HG03064 (cell line): ENCODE data around the gene ANKRD16.
A peak's percentile ranks its signal among the peaks of the same experiment; 100 is the strongest.
"Not testable (repeated sequence)": the region's sequence is repeated elsewhere in the genome, so short reads cannot be mapped to it uniquely, and the experiment has no call there.

Source experiments
- ATAC-seq: cut with Tn5 transposase; IDR thresholded peaks from one replicate; pipeline ENCODE4 v1.9.1; 2021; ENCODE audit warnings: low read depth; ENCODE audit not compliant: unreplicated experiment

The ANKRD16 gene

DNA sequence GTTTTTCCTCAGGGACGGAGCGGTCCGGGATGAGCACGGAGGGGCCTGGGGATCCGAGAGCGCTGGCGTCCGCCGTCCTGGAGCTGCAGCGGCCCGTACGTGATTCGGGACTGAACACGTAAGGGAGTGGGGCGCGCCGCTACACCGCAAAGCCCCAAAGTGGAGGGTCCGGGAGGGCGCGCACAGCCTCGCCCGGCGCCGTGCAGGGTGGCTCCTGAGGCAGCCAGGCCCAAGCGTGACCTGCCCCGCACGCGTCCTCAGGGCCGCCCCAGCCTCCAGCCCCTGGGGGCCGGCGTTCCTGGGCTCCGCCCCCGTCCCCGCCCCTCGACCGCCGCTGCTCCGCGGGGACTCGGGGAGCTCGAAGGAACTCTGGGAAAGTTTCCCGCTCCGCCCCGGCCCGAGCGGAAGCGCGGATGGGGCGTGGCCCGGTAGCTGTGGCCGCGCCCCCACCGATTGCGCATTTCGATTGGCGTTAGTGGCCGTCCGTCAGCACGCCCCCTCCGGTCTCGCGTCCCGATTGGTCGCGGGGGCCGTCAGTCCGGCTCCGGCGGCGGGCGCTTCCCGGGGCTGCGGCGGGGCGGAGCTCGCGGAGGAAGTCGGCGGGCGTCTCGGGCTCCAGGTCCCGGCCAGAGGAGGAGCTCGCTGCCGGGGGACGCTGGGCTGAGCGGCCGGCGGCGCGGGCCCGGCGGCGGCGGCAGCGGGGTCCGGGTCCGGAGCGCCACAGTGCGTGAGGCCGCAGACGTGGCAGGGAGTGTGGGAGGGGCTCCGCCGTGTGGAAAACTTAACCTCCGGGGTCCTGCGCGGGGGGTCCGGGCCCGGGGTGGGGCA lies at the start of gene ANKRD16, which contains the start of gene FBH1:
TSS of gene ANKRD16 (minus strand) at position 270 of the 828 bp plus-strand sequence. CDS start 539 bp downstream, outside the sequence.
TSS of gene FBH1 (plus strand) at position 620 of the 828 bp plus-strand sequence. CDS start at position 723, 103 bp downstream.
- peak; percentile 76 for ATAC-seq

- no peak for ATAC-seq
These were observed 48.6 kb upstream of the ANKRD16 start for GRCh38 chr10:5938291-5938690.

DNA sequence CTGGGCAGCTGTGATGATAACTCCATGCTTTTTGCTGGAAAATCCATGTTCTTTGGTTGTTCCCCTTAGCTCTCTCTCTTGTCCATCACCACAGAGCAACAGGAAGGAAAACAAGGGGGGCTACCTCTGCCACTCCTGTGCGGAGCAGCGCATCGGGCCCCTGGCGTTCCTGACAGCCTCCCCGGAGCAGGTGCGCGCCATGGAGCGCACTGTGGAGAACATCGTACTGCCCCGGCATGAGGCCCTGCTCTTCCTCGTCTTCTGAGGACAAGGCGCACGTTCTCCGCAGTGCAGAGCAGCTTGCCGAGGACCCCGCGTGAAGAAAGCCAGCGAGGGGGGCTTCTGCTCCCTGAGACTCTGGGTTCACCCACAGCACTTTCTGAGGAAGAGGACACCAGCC lies 47.3 kb upstream of the ANKRD16 start:
- ATAC-seq: no peak

GRCh38 chr10:5935628-5936027 lies 45.9 kb upstream of the ANKRD16 start:
- ATAC-seq: no peak

DNA sequence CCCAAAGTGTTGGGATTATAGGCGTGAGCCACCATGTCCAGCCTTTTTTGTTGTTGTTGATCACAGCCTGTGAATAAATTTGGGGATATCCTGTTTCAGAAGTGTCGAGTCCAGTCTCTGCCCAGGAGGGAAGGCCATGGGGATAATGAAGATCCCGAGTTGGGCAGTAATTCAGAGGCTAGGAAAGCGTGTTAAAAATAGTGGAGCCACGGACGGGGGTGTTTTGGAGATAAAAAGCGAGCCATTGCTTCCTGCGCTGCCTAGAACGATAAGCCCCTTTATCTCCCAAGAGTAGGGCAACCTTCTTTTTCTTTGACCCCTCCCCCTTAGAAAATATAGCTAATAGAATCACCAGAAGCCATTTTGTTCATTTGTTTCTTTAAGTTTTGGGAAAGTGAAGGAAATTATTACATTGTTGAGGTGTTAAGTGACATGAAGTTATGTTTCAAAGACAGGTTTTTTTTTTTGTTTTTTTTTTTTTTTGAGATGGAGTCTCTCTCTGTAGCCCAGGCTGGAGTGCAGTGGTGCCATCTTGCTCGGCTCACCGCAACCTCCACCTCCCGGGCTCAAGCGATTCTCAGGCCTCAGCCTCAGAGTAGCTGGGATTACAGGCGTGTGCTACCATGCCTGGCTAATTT lies 44.3 kb upstream of the ANKRD16 start:
- no peak for ATAC-seq

- ATAC-seq: no peak
These were observed 42.7 kb upstream of the ANKRD16 start for GRCh38 chr10:5932345-5932744.

GRCh38 chr10:5930272-5930671 lies 40.6 kb upstream of the ANKRD16 start:
- no peak for ATAC-seq

DNA sequence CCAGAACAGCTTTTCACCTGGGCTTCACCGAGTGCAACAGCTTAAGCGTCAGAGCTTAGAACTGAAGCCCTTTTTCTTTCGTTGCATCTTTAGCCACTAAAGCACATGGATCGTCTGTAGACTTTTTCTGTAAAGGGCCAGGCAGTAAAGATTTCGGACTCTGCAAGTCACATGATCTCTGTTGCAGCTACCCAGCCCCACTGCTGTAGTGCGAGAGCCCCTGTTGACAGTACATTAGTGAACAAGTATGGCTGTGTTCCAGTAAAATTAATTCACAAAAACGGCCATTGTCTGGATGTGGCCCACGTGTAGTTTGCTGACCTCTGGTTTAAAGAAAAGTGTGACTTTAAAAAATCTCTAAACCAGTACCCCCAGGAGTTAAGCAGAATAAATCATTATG lies 39.7 kb upstream of the ANKRD16 start:
- no peak for ATAC-seq

GRCh38 chr10:5927306-5927705 lies 37.6 kb upstream of the ANKRD16 start:
- no peak for ATAC-seq

DNA sequence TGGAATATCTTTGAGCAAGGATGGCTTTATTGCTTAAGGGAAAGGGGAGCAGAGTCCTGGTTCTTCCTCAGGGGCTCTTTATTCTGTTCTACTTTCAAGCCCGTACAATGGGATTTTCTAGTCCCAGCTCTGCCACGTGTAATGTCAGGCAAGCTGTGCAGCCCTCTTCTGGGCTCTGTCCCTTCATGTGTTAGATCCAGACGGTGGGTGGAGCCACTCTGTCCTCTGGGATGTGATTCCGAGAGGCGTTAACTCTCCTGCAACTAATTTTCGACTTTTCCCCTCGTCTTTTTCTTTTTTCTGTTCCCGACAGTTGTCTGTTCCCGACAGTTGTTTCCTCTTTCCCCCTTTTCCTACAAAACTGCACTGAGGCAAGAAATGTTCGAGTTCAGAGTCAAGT lies 35.2 kb upstream of the ANKRD16 start:
- no peak for ATAC-seq

DNA sequence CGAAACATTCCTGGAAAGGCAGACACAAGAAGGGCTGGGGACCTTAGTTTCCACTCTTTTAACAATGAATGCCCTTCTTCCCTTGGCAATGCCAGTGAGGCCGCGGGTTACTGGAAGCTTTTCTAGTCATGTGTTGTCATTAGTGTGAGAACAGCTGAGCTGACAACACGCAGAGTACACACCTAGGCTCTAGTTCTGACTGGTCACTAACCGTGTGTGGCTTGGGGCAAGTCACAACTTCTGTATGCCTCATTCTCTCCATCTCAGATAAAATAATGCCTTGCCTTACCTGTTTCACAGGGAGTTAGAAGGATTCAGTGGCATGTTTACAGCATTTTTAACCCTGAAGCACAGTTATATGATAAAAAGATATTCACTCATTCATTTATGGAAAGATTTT lies 32.1 kb upstream of the ANKRD16 start:
- ATAC-seq: no peak

- ATAC-seq: no peak
These were observed 29.9 kb upstream of the ANKRD16 start for GRCh38 chr10:5919568-5919967.

DNA sequence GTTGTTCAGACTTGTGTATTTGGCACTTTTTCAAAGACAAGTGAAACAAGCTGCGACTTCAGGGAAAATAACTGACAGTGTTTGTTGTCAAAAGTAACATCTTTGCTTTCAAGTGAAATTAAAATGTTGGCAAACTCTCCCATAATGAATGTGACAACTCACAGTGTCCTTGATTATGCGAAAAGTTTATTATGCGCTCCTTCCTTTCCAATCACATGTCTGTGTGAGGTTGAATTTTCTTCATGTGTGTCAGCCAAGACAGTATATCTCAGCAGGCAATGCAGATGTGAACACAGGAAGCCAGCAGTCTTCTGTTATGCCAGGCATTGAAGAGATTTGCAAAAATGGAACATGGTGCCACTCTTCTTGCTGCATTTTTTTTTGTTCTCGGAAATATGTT lies 29.1 kb upstream of the ANKRD16 start:
- no peak for ATAC-seq

DNA sequence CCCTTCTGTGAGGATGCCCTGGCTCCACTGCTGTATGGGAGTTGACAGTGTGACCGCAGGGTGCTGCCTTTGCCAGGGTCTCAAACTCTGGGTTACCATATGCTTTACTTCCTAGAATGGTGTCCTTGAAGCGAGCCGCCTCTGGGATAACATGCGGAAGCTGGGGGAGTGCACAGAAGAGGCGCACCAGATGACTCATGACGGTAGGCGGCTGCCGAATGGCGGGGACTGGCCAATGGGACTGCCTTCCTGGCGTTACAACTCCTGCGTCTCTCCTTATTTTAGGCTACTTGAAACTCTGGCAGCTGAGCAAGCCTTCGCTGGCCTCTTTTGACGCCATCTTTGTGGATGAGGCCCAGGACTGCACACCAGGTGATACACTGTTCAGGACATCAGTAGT lies 27.6 kb upstream of the ANKRD16 start:
- no peak for ATAC-seq

DNA sequence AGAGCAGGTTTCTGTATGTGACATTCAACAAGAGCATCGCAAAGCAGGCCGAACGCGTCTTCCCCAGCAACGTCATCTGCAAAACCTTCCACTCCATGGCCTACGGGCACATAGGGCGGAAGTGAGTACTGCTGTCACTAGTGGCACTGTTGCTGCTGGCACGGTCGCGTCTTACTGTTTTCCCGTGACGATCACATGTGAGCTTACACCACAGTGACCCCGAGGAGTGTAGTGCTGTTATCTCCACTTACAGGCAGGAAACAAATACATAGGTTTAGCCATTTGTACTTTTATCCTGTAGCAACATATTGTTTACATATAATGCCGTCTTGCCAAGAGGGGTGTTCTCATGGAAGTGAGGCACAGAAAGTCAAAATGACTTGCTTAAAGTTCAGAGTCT lies 25.8 kb upstream of the ANKRD16 start:
- ATAC-seq: no peak

GRCh38 chr10:5913736-5914135 lies 24.0 kb upstream of the ANKRD16 start:
- no peak for ATAC-seq

GRCh38 chr10:5911670-5912069 lies 22.0 kb upstream of the ANKRD16 start:
- ATAC-seq: no peak

DNA sequence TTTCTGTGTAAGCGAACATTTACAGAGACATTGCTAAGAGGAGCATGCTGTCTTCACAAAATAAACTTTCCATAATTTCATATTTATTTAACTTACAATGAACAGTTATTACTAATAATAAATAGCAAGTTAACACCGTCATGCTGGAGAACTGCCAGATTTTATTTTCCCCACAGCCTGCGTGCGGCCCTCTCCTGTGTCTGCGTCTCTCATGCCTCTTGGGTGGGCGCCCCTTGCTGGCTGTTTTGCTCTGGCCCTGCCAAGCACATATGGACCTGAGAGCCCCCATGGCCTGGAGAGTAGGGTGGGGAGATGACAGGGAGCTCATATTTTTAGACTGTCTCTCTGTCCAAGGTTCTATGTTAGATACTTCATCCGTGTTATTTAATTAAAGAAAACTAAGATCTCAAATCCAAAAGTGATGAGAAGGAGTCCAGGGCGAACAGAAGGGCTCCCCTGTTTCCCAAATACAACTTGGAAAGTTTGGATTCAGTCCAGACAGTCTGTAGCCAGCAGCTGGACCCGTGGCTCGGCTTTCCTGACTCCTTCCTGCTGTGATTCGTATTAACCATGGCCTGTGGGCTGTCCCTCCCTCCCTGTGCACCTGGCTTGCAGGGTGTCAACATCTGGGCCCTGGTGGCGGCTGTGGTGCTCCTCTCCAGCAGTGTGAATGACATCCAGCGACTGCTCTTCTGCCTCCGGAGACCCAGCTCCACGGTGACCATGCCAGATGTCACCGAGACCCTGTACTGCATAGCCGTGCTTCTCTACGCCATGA lies 20.8 kb upstream of the ANKRD16 start:
- no peak for ATAC-seq

DNA sequence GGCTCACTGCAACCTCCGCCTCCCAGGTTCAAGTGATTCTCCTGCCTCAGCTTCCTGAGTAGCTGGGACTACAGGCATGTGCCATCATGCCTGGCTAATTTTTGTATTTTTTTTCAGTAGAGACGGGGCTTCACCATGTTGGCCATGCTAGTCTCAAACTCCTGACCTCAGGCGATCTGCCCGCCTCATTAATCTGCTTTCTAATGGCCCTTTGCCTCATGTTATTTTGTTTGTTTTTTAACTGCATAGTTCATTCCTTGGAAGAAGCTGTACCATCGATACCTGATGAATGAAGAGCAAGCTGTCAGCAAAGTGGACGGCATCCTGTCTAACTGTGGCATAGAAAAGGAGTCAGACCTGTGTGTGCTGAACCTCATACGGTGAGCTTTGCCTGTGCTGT lies 19.0 kb upstream of the ANKRD16 start:
- not testable (repeated sequence) for ATAC-seq

GRCh38 chr10:5906651-5907050 lies 17.0 kb upstream of the ANKRD16 start:
- no peak for ATAC-seq

DNA sequence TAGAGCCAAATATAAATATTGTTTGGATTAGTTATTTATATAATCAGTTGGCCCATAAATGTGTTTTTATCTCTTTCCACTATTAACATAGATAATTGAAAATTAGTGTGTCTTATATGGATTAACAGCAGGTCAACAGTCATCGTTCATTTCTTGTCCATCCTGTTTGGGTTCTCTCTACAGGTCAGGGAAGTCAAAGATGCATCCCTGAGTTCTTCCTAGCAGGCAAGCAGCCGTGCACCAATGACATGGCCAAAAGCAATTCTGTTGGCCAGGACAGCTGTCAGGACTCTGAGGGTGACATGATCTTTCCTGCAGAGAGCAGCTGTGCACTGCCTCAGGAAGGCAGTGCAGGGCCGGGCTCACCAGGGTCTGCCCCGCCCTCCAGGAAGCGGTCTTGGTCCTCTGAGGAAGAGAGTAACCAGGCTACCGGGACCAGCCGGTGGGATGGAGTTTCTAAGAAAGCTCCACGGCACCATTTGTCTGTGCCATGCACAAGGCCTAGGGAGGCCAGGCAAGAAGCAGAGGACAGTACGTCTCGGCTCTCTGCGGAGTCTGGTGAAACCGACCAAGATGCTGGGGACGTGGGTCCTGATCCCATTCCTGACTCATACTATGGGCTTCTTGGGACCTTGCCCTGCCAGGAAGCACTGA lies 16.3 kb upstream of the ANKRD16 start:
- no peak for ATAC-seq
